Right renal pelvis (tissue), 4 donors: ENCODE measurements around the gene PRKAB1. TPM values are rescaled to one million over a fixed set of nuclear protein-coding genes. Genes with fewer than 3 reads are reported as not detected.

Source experiments
- DNase-seq, 4 donors: peaks; one replicate each; pipeline ENCODE4 v3.0.0-alpha.2; 2013; ENCODE audit warnings: low read depth in 4 of 4, low spot score in 3 of 4, missing footprints in 1 of 4
- polyA plus RNA-seq, 4 donors: library from polyadenylated mRNA; unstranded; fragments of 120-200 nt; gene quantifications; one replicate each; pipeline ENCODE4 v1.2.1, GENCODE V29; 2013; ENCODE audit not compliant: insufficient read length in 4 of 4

Gene PRKAB1
- polyA plus RNA-seq, 4 donors, result 71.7 to 92.2 (median 79.6) TPM

GRCh38 chr12:119660076-119660475, 7.9 kb upstream of the PRKAB1 start:
- DNase-seq, result no peak

- no peak for DNase-seq
Measured at GRCh38 chr12:119661882-119662281, 6.1 kb upstream of the PRKAB1 start.

- no peak for DNase-seq
Measured at GRCh38 chr12:119664642-119665041, 3.3 kb upstream of the PRKAB1 start.

- no peak for DNase-seq
Measured at GRCh38 chr12:119665164-119665929, 2.6 kb upstream of the PRKAB1 start.

GRCh38 chr12:119666226-119666795, 1.6 kb upstream of the PRKAB1 start:
- DNase-seq, result no peak

- no peak for DNase-seq
Measured at GRCh38 chr12:119666900-119667576, 895 bp upstream of the PRKAB1 start.

- no peak for DNase-seq
Measured at GRCh38 chr12:119668324-119668841, 450 bp downstream of the PRKAB1 start.

GRCh38 chr12:119669744-119670472, 2.0 kb downstream of the PRKAB1 start:
- DNase-seq, result no peak

- no peak for DNase-seq
Measured at GRCh38 chr12:119671070-119671469, 3.1 kb downstream of the PRKAB1 start.

GRCh38 chr12:119672194-119672593, 4.3 kb downstream of the PRKAB1 start:
- no peak for DNase-seq

GRCh38 chr12:119673634-119674033, 5.7 kb downstream of the PRKAB1 start:
- DNase-seq, result no peak

- DNase-seq, result no peak
Measured at GRCh38 chr12:119674560-119674959, 6.6 kb downstream of the PRKAB1 start.

- no peak for DNase-seq
Measured at GRCh38 chr12:119676022-119676421, 8.1 kb downstream of the PRKAB1 start.

GRCh38 chr12:119676573-119676972, 8.6 kb downstream of the PRKAB1 start:
- DNase-seq, result no peak

GRCh38 chr12:119678459-119678858, 10.5 kb downstream of the PRKAB1 start:
- no peak for DNase-seq

- no peak for DNase-seq
Measured at GRCh38 chr12:119679081-119679480, 11.1 kb downstream of the PRKAB1 start.

GRCh38 chr12:119679490-119679889, 11.6 kb downstream of the PRKAB1 start:
- no peak for DNase-seq

GRCh38 chr12:119681111-119681510, 13.2 kb downstream of the PRKAB1 start:
- no peak for DNase-seq

- no peak for DNase-seq
Measured at GRCh38 chr12:119681728-119682638, 14.1 kb downstream of the PRKAB1 start.
